Ovary (tissue), 10 donors: Measurements from ENCODE around the gene CARD16. TPM values are rescaled to one million over a fixed set of nuclear protein-coding genes. Genes with fewer than 3 reads are reported as not detected.
"Not testable (repeated sequence)": the region's sequence is repeated elsewhere in the genome, so short reads cannot be mapped to it uniquely, and the experiment has no call there.

Source experiments
- DNase-seq, 5 donors: peaks; one replicate each; pipeline ENCODE4 v3.0.0-alpha.2; 2019 to 2020
- H3K27ac ChIP-seq, 2 donors: fragments of 200-600 bp; one replicate each; pipeline versions ENCODE4 v1.5.1 to v1.8.0; 2019 to 2022
- H3K27me3 ChIP-seq: fragments of 200-600 bp; one replicate; pipeline ENCODE4 v1.8.0; 2022
- H3K36me3 ChIP-seq: fragments of 200-600 bp; sonication (generic); one replicate; pipeline ENCODE4 v1.5.1; 2019
- H3K4me1 ChIP-seq: one replicate; pipeline ENCODE4 v1.8.1; 2013; ENCODE audit warnings: mild to moderate bottlenecking, moderate library complexity; ENCODE audit not compliant: insufficient read depth
- H3K4me3 ChIP-seq: fragments of 200-600 bp; sonication (generic); one replicate; pipeline ENCODE4 v1.5.1; 2017
- H3K9me3 ChIP-seq, 2 donors: fragments of 200-600 bp in 1 of 2; sonication (generic) in 1 of 2; one replicate each; pipeline versions ENCODE4 v1.5.1 to v1.8.1; 2013 to 2019; ENCODE audit warnings: mild to moderate bottlenecking in 1 of 2, moderate library complexity in 1 of 2
- CTCF ChIP-seq, 3 donors: fragments of 450-650 bp in 2 of 3; fragments of 200-600 bp in 1 of 3; IDR thresholded peaks; one replicate each; pipeline versions ENCODE4 v1.5.1 to v1.8.0; 2016 to 2022; ENCODE audit warnings: antibody characterized with exemption in 3 of 3, mild to moderate bottlenecking in 1 of 3
- EP300 ChIP-seq: sonication (generic); formaldehyde crosslinking; IDR thresholded peaks from one replicate; pipeline ENCODE4 v1.6.1; 2017; ENCODE audit warnings: antibody characterized with exemption
- POLR2A ChIP-seq: fragments of 450-650 bp; IDR thresholded peaks from one replicate; pipeline ENCODE4 v1.6.1; 2017; ENCODE audit warnings: antibody characterized with exemption, mild to moderate bottlenecking, moderate library complexity
- WGBS, 3 donors: extraction: QIAGEN DNeasy Blood & Tissue Kit in 1 of 3; methylation state at CpG; one replicate each; pipeline versions ENCODE4 v1.1.5 to v1.1.7; 2013 to 2017; 5-methylcytosine and 5-hydroxymethylcytosine counted together
- intact Hi-C, 4 donors: fragments of 100-400 bp; cut with DNase I; formaldehyde crosslinking; loops; one replicate each; pipeline versions ENCODE4 v1.11.0 to v1.15.1; 2022 to 2023
- long read RNA-seq, 3 donors: library from polyadenylated mRNA in 2 of 3; unstranded in 2 of 3; transcript quantifications; one replicate each; pipeline ENCODE4 v2.0.0 and lab custom pipeline, GENCODE V29; 2021 to 2026
- polyA plus RNA-seq, 2 donors: library from polyadenylated mRNA; stranded (reverse); fragments of 200-250 nt in 1 of 2; fragments of 350-450 nt in 1 of 2; fragmentation: Illumina TruSeq in 1 of 2; extraction: RNeasy Lipid Tissue Mini Kit (QIAGEN cat#74804) in 1 of 2; gene quantifications; one replicate each; pipeline ENCODE4 v1.2.3, GENCODE V29; 2013 to 2014
- total RNA-seq, 7 donors: library from RNA; depleted of rRNA in 2 of 7; stranded (reverse); fragments of >200 nt in 2 of 7; fragmentation: NEBNext Ultra II Directional in 3 of 7; extraction: Animal tissue kit (Norgen Biotek cat#: 25700) in 3 of 7; gene quantifications; one replicate each; pipeline versions ENCODE4 v1.1.0 to v1.2.4, GENCODE V29; 2016 to 2023
- donor health status: DM: no; HTN: no; CAD: no; lungs with moderate emphysema.
- donor health status: DM: no; HTN: no; CAD: no.
- donor health status: Bipolar disorder and iron deficiency.
- donor health status: DM: yes; HTN: yes; CAD: no.
- donor health status: DM: no; HTN: no; CAD: no.
- donor health status: DM: yes; HTN: yes; CAD: no.

CARD16 gene
- total RNA-seq: 10 to 100 TPM in 4 of 7 donors, 1 to 10 TPM in 3; 6.6 to 16.5 (median 10.5) TPM
- polyA plus RNA-seq: 10 to 100 TPM; 27.1 to 41.8 TPM
- long read RNA-seq, donor 1, partial matches to known transcripts: 0 of 1 reads
- long read RNA-seq, donor 1, other reads (novel, unspliced or antisense): 0 of 1 reads
- long read RNA-seq, donor 2, partial matches to known transcripts: 0 of 3 reads
- long read RNA-seq, donor 2, other reads (novel, unspliced or antisense): 0 of 3 reads
- long read RNA-seq, donor 3, partial matches to known transcripts: 1 of 5 reads
- long read RNA-seq, donor 3, other reads (novel, unspliced or antisense): 0 of 5 reads

GRCh38 chr11:105044557-105045524 lies at the start of gene CARD16:
Gene CARD16 (minus strand): TSS chr11:105045335. CDS start chr11:105045297, 38 bp downstream.
- 11 to 22% (median 11%) methylated on average over 5 of the region's 5 CpGs for WGBS, 3 donors
- peak within 1 kb of the TSS; percentile 28 for H3K4me3 ChIP-seq
- DNase-seq: peak in 4 of 5 donors; percentile 21 to 43 (median 26)

GRCh38 chr11:105092256-105093239 lies 47.4 kb upstream of the CARD16 start:
- 46 to 54% (median 49%) methylated on average over 9 of the region's 9 CpGs for WGBS, 3 donors
- Histone ChIP-seq H3K27ac (no peak overlapping the region), H3K4me3 (no peak overlapping the region), H3K27me3 (no peaks in the 10 kb centered on the region), H3K36me3 (no peaks in the 10 kb centered on the region), H3K9me3 (no peaks in the 10 kb centered on the region), H3K4me1 (no peaks in the 10 kb centered on the region)
- no peak for DNase-seq
- TF ChIP-seq EP300 (no peak), CTCF (IDR thresholded peaks at IDR 0.05) (no peak), POLR2A (no peak)
- intact Hi-C loops: no loop called here

More at GRCh38 chr11:105044557-105045524, at the start of gene CARD16:
- intact Hi-C loops, H3K4me1 ChIP-seq, H3K9me3 ChIP-seq, H3K36me3 ChIP-seq, H3K27me3 ChIP-seq: not testable (repeated sequence)
- peak within 1 kb of the TSS; percentile 16 to 28 for H3K27ac ChIP-seq

GRCh38 chr11:105081412-105082150 lies 36.4 kb upstream of the CARD16 start:
- Histone ChIP-seq H3K27ac (no peak overlapping the region), H3K27me3 (no peaks in the 10 kb centered on the region), H3K4me1 (no peaks in the 10 kb centered on the region), H3K36me3 (no peaks in the 10 kb centered on the region), H3K4me3 (no peak overlapping the region), H3K9me3 (no peaks in the 10 kb centered on the region)
- 85 to 96% (median 88%) methylated on average over 5 of the region's 5 CpGs for WGBS, 3 donors
- no peak for TF ChIP-seq CTCF (IDR thresholded peaks at IDR 0.05)
- no peak for TF ChIP-seq POLR2A
- no peak for TF ChIP-seq EP300
- intact Hi-C loops: no loop called here
- peak in 1 of 5 donors; percentile 2 for DNase-seq

- H3K27ac ChIP-seq, H3K9me3 ChIP-seq, H3K4me3 ChIP-seq, DNase-seq, H3K27me3 ChIP-seq, H3K4me1 ChIP-seq, H3K36me3 ChIP-seq, intact Hi-C loops: not testable (repeated sequence)
- 47 to 55% (median 53%) methylated on average over 6 of the region's 6 CpGs for WGBS, 3 donors
Measured at GRCh38 chr11:105080171-105080906, 35.2 kb upstream of the CARD16 start.
